K562 (cell line): ENCODE data around the gene PRKCE. TPM values are rescaled to one million over a fixed set of nuclear protein-coding genes. Genes with fewer than 3 reads are reported as not detected.

Source experiments
- E2F5 ChIP-seq: sonication (generic); formaldehyde crosslinking; IDR thresholded peaks from 2 replicates; pipeline ENCODE4 v1.8.0; 2022; ENCODE audit warnings: mild to moderate bottlenecking, missing genetic modification reagents
- EP300 ChIP-seq: IDR thresholded peaks from 2 replicates; pipeline ENCODE4 v1.6.1; 2012; ENCODE audit warnings: low read length, improper control_type of control experiment
- RREB1 ChIP-seq: fragments of 250-450 bp; sonication (Bioruptor Pico); IDR thresholded peaks from 2 replicates; pipeline ENCODE4 v1.4.0; 2020
- SFPQ ChIP-seq: fragments of 200-400 bp; formaldehyde crosslinking; IDR thresholded peaks from 2 replicates; pipeline ENCODE4 v1.6.1; 2017; ENCODE audit warnings: mild to moderate bottlenecking, low read depth, low read length, moderate library complexity
- SMAD2 ChIP-seq: fragments of 150-350 bp; IDR thresholded peaks from 2 replicates; pipeline ENCODE4 v1.6.1; 2014; ENCODE audit warnings: low read depth, mild to moderate bottlenecking, low read length
- ZNF407 ChIP-seq: fragments of 450-650 bp; IDR thresholded peaks from 2 replicates; pipeline ENCODE4 v1.6.1; 2016; ENCODE audit warnings: low read depth
- polyA plus RNA-seq, 8 experiments: library from polyadenylated mRNA; depleted of rRNA in 4 of 8; stranded (reverse) in 5 of 8; unstranded in 3 of 8; fragments of >200 nt; fragmentation: Nextera tagmentation in 2 of 8; fragmentation: Illumina TruSeq in 1 of 8; extraction: Ambion mirVana in 2 of 8; extraction: Trizol in 1 of 8; gene quantifications; 2 replicates each; pipeline versions ENCODE4 v1.2.1 to v1.2.3, GENCODE V29; 2011 to 2014; ENCODE audit warnings: inconsistent platforms in 1 of 8, missing spikeins in 1 of 8
- total RNA-seq, 7 experiments: library from RNA; depleted of rRNA in 6 of 7; stranded (reverse); fragments of >200 nt in 6 of 7; fragmentation: Illumina TruSeq in 2 of 7; extraction: Trizol in 2 of 7; gene quantifications; 2 replicates each; pipeline versions ENCODE4 v1.2.1 to v1.2.3, GENCODE V29; 2011 to 2021; ENCODE audit warnings: low replicate concordance in 1 of 7

PRKCE gene
- total and polyA plus RNA-seq, 9 of the 15 experiments (the other 6 are each of a cell fraction or from before 2014, with no cell fraction given): 0.06 to 1.0 (median 0.22) TPM; not detected in 1

GRCh38 chr2:45892757-45893156, 241.3 kb downstream of the PRKCE start (continued):
- TF ChIP-seq RREB1 (CRISPR knock-in tag) (no peak), SFPQ (no peak), SMAD2 (no peak), E2F5 (CRISPR knock-in tag) (no peak), EP300 (no peak), ZNF407 (no peak)
